Stimulated activated CD8-positive, alpha-beta memory T cell treated with anti-CD3 and anti-CD28 coated beads, Interleukin-4, amount 100 ng/mL, for 4 hours (primary cell): ENCODE measurements around the gene CRMP1.

Source experiments
- DNase-seq, 2 donors: peaks; one replicate each; pipeline ENCODE4 v3.0.0-alpha.2; 2020; ENCODE audit warnings: low read depth in 2 of 2, low spot score in 1 of 2

Gene CRMP1

GRCh38 chr4:5772528-5773270, 120.2 kb downstream of the CRMP1 start:
- no peak for DNase-seq
